ENCODE results near the gene SECISBP2L.

Gene SECISBP2L

DNA sequence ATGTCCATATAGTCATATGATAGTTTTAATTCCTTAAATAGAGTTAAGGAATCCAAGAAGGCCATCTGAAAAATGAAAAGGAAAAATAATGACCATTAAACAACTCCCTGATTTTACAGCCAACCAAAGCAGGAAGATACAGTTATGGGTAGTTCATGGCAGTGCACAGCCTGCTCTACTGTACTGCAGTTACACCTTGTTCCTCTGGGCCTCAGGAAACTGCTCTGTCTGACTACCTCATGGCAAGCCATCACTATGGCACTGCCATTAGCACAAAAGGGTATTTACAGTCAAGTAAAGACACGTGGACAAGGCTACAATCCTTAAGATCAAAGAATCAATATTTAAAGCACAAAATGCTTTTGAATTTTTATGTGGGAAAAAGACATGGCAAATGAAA lies 19.5 kb downstream of the SECISBP2L start:
- no peak for DNase-seq
- in situ Hi-C loops (cut with MboI; ENCODE audit: low pct_unique_long_range_greater_than_20kb, low sequenced_read_pairs), result no loop called here

DNA sequence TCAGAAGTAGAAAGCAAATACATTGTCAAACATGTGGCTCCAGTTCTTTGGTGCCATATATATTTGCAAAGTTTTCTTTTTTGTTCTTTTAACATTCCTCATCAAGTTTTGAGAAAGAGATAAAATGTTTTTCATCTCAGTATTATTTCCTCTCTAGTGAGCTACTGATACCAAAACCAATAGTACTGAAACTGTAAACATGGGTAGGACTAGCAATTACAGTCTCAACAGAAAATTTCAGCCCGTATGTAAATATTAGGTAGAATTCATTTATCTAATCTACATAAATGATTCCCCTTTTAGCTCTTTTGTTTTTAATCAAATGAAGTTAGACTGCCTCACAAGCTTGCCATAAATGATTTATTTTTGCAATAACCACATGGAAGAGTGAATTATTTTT lies 21.4 kb downstream of the SECISBP2L start:
- no peak for DNase-seq
- in situ Hi-C loops (cut with MboI; ENCODE audit: low pct_unique_long_range_greater_than_20kb, low sequenced_read_pairs), result no loop called here

DNA sequence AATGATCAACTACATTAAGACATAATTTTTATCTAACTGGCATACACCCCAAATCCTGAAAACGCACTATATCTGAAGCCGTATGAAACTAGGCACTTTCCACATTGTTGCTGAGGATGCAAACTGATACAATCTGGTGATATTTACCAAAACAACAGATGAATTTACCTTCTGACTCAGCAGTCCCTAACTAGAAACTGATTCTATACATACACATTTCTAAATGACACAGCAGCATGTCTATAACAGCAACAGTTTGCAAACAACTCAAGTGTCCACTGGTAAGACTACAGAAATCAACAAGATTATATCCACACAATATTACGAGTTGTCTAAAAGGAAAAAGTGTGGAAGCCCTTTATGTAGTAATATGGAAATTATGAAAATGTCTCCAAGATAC lies 22.9 kb downstream of the SECISBP2L start:
- in situ Hi-C loops (cut with MboI; ENCODE audit: low pct_unique_long_range_greater_than_20kb, low sequenced_read_pairs), result no loop called here
- no peak for DNase-seq

DNA sequence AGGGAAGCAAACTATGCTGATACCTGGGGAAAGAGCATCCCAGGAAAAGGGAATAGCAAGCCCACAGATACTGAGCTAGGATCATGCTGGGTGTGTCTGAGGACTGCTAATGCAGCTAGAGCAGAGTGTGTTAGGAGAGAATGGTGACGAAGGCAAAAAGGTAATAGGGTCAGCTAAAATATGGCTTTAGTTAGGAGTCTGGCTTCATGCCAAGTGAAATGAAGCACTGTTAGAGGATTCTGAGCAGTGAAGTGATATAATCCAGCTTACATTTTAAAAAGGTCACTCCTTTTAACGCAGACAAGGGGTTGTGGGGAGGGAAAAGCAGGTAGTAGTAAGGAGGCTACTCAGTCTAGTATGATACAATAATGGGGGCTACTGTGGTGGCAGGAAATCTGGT lies 30.4 kb downstream of the SECISBP2L start:
- no peak for DNase-seq
- in situ Hi-C loops (cut with MboI; ENCODE audit: low pct_unique_long_range_greater_than_20kb, low sequenced_read_pairs), result no loop called here

DNA sequence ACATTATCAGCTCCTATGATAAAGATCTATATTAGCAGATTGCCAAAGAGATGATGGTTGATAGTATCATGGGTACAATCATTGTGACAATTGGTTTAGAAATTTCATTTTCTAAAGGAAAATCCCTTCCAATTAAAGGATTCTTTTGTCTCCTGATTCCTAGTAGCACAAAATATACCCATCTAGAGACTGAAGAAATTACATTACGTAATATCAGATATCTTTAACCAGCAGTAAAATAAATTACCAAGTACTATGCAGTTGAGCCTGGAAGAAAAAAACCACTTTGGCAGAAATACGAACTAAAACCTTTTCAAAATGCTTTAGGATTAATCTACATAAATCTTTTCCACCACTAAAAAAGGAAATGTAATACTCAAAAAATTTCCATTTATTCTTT lies 46.9 kb downstream of the SECISBP2L start:
- DNase-seq, result no peak
- in situ Hi-C loops (cut with MboI; ENCODE audit: low pct_unique_long_range_greater_than_20kb, low sequenced_read_pairs), result no loop called here

DNA sequence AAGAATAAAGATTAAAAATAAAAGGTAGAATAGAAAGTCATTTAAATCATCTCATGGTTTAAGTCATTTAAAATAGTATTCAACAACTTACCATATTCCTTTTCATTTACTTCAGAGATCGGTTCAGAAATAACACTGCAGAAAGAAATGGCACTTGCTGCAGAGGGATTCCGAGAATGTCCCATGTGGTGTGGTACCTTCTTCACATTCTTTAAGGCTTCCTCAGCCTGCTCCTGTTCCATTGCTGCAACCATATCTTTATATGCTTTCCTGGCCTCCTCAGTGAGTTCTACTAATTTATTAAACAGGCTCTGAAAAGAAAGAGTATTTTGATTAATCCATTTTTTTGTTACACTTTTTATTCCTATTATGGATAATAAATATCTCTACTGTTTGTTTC lies 50.0 kb downstream of the SECISBP2L start:
- no peak for DNase-seq
- in situ Hi-C loops (cut with MboI; ENCODE audit: low pct_unique_long_range_greater_than_20kb, low sequenced_read_pairs), result no loop called here

DNA sequence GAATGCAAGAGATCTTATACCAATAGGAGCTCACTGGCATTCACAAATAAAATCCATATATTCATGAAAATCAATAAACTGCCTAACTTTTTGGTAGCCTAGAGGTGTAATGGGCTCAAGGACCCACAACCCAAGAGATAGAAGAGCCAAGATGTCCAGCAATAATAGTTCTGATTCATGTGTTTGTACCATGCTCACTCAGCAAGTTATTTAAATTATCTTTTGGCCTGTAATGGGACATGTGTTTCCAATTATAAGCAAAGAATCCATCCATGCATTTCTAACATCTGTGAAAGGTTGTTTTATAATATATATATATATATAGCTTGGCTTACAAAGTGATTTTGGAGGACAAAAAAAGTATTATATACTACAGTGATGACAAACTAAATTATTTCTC lies 52.9 kb downstream of the SECISBP2L start:
- in situ Hi-C loops (cut with MboI; ENCODE audit: low pct_unique_long_range_greater_than_20kb, low sequenced_read_pairs), result no loop called here
- no peak for DNase-seq

DNA sequence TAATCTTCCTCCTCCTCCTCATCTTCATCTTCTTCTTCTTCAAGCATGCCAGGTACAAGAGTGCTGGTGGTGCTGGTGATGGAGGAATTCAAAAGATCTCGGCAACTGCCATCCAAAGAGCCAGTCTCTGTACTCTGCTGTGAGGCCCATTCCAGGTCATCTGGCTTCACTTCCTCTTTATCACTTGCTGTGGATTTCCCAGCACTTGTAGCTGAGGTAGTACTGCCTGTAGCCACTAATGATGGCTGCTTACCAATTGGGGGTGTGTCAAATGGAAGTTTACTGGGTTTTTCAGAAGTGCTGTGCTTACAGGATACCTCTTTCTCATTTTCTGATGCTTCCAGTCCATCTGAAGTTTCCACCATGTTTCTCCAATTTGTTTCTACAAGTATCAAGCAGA lies 53.7 kb downstream of the SECISBP2L start:
- DNase-seq, result peak; percentile 42
- in situ Hi-C loops (cut with MboI; ENCODE audit: low pct_unique_long_range_greater_than_20kb, low sequenced_read_pairs), result no loop called here

DNA sequence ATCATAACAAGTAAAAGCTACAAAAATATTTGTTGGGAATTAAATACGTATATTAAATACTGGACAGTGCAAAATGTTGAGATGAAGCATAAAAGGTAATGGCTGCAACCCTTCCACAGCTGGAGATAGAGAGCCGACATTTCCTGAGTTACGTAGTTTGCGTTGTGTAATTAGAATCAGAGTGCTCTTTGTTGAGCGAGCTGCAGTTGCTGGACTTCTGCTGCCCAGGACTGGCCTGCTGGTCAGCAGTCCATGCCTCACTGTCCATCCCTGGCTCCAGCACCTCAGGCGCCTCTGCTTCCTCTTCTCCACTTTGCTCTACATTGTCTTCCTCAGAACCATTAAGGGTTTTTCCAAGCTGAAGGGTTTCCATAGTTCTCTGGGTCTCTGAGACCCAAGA lies 54.1 kb downstream of the SECISBP2L start:
- in situ Hi-C loops (cut with MboI; ENCODE audit: low pct_unique_long_range_greater_than_20kb, low sequenced_read_pairs), result no loop called here
- DNase-seq, result no peak

DNA sequence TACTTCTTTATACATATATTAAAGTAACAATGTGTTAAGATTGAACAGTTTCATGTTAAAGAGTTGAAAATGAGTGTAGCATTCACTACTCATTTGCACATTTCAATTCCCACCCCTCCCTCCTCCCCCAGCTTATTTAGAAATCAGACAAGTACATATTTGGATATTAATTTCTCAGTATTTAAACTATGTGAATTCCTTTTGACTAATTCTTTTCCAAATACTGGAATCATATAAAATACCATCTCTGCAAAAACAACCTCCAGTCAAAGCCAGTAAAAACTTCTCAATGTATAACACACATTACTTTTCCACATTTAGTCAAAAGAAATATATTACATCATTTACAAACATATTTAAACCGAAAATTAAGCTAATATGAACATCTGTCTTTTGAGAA lies 57.1 kb downstream of the SECISBP2L start:
- in situ Hi-C loops (cut with MboI; ENCODE audit: low pct_unique_long_range_greater_than_20kb, low sequenced_read_pairs), result no loop called here
- no peak for DNase-seq

DNA sequence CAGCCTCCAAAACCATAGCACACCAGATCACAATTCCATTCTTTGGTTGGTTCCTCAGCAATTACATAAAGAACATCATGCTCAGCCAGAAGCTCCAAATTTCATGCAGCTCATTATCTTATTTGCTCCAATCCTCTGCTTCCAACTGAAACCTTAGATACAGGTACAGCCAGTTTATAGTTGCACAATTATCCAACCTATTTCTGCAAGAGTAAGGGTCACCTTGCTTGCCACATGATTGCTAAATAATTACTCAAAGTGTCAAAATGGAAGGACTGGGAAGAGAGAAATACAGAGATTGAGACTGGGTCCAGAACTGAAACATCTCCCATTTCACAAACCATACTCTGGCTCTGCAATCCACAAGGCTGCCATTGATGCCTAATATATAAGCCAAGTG lies 59.1 kb downstream of the SECISBP2L start:
- in situ Hi-C loops (cut with MboI; ENCODE audit: low pct_unique_long_range_greater_than_20kb, low sequenced_read_pairs), result no loop called here
- no peak for DNase-seq

DNA sequence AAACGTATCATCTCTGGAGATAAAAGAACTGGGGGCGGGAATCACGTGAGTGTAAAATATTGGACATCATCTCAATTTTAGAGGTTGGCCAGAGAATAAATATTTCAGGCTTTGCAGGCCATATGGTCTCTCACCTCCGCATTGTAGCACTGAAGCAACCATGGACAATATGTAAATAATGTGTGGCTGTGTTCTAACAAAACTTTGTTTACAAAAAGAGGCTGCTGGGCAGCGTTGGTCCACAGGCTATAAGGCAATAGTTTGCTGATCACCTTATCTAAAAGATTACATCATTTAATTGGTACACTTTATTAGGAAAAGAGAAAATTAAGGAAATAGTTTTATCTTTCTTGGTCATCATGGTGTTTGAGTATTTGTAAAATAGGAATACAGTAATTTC lies 60.0 kb downstream of the SECISBP2L start:
- no peak for DNase-seq
- in situ Hi-C loops (cut with MboI; ENCODE audit: low pct_unique_long_range_greater_than_20kb, low sequenced_read_pairs), result no loop called here

DNA sequence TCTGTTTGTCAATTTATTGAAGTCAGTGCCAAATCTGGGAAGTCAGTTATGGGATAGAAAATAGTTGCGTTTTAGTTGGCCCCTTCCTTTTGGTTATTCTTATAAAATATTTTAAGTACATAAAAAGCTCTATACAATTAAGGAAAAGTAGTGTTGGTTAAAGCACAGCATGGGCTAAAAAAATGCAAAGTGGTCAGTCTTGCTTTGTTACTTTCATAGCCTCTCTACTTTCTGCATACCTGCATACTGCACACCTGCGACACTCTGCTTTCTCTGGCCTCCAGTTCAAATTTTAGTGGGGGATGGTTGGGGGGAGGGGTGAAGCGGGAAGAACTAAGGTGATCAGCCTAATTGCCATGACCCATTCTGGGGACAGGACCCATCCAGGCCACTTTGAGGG lies 60.7 kb downstream of the SECISBP2L start:
- in situ Hi-C loops (cut with MboI; ENCODE audit: low pct_unique_long_range_greater_than_20kb, low sequenced_read_pairs), result no loop called here
- DNase-seq, result no peak

DNA sequence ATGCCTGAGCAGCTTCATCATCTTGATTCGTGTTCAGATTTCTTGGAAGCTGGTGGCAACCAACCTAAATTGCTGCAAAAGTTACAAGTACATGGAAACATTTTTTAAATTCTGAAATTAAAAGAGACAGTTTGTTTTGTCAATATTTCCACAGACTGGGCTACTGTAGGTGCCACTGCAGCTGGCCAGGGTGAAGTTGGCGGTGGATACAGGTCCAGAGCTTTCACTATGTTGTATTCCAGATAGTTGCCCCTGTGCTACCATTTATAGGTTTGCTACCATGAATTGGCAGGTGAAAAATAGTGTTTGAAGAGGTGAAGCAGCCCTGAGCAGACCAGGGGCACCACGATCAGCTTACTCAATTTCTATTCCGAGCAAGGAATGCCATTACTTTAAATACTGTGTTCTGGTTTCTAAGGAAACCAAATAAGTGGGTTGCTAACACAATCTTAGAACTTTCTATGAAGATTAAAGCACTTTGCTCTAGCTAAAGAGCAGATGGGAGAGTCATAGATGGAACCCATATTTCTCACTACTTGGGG lies 61.4 kb downstream of the SECISBP2L start:
- in situ Hi-C loops (cut with MboI; ENCODE audit: low pct_unique_long_range_greater_than_20kb, low sequenced_read_pairs), result no loop called here
- DNase-seq, result no peak

DNA sequence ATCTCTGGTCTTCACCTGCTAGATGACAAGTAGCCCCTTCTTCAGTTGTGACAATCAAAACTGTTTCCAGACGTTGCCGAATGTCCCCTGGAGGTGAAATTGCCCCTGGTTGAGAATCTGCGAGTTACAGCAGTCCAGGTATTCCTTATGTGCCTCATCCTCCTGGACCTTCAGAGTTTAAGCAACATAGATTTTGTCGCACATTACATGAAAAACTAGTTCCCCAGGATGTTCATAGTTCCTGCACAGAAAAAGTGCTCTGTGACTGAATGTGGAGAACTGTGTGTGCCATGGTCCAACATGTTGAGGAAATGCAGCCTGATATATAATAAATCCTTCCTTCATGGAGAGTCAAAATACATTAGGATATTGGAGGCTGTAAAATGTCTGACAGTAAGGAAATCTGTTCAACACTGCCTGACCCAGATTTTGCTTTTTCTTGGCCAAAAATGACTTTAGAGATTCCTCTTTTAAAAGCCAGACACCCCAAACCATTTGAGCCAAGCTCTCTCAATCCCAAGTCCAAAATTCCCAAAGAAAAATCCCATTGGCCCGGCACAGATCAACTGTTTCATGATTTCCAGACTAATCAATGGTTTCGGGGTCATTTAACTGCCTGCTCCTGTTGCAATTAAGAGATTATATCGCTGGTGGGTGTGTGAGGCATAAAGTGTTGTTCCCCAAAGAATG lies 62.1 kb downstream of the SECISBP2L start:
- in situ Hi-C loops (cut with MboI; ENCODE audit: low pct_unique_long_range_greater_than_20kb, low sequenced_read_pairs), result no loop called here
- DNase-seq, result no peak

DNA sequence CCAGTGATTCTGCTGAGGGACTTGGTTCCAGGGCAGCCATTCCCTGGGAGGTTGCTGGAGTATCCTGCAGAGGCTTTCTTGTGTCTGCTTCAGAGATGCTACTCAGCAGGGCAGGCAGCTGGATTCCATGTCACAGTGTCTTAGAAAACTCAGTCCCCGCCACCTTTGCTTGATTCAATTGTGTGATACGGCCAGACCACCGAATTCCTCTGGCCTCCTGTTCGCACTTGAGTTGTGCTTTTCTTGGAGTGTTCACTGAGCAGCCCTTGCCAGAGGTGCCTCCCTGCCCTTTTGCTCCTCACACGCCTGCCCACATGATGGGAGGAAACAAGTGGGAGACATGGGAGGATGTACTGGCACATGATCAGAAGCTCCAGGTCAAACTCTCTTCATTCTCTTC lies 62.9 kb downstream of the SECISBP2L start:
- DNase-seq, result no peak
- in situ Hi-C loops (cut with MboI; ENCODE audit: low pct_unique_long_range_greater_than_20kb, low sequenced_read_pairs), result no loop called here

DNA sequence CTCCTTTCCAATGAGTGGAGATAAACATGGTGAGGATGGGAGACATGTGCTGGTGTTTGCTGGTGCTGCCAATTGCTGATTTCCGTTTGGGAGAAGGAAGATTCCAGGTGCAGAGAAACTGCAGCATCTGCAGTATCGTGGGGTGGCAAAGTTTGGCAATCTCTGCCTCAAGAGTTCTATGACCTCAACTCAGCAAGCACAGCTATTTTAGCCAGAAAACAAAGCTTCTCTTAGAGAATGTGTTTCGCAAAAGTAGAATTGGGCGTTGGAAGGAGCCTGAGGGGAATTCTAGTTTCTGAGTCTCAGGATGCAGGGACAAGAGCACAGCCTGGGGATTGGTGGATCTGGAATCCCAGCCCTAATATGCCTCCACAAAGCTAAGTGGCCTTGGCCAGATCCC lies 64.3 kb downstream of the SECISBP2L start:
- DNase-seq, result no peak
- in situ Hi-C loops (cut with MboI; ENCODE audit: low pct_unique_long_range_greater_than_20kb, low sequenced_read_pairs), result no loop called here

DNA sequence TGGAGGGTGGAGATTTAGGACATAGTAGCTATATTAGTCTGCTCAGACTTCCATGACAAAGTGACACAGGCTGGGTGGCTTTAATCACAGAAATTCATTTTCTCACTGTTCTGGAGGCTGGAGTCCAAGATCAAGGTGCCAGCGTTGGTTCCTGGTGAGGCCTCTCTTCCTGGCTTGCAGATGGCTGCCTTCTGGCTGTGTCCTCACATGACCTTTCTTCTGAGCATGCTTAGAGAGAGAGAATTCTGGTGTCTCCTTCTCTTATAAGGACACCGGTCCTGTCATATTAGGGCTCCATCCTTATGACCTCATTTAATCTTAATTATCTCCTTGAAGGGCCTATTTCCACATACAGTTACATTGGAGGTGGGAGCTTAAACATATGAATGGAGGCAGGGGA lies 67.6 kb downstream of the SECISBP2L start:
- in situ Hi-C loops (cut with MboI; ENCODE audit: low pct_unique_long_range_greater_than_20kb, low sequenced_read_pairs), result no loop called here
- DNase-seq, result no peak

DNA sequence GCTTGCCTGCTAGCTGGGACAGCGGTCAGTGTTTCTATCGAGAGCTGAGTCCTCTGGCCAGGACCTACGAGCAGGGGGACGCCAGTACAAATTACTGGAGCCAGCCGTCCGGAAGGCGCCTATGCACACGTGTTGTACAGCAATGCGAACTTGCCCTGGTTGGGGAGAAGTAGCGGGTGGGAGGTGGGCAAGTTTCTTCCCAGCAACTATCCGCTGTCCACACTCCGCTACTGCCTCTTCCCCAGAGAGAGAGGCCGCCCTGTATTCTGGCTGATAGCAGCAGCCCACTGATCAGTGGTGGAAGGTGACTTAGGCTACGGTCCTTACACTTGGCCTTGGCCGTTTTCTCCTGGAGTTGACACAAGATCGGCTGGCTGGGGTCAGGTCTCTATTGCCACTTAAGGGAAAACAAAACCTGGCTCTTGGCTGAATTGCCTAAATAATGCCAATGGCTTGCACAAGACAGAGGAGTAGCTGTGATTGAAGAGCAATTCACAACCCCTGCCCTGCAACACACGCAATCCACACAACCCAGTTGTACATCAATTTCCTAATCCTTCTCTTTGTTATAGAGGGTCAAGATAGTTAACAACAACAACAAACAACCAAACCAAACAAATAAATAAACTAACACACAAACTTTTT lies 69.7 kb downstream of the SECISBP2L start:
- no peak for DNase-seq
- in situ Hi-C loops (cut with MboI; ENCODE audit: low pct_unique_long_range_greater_than_20kb, low sequenced_read_pairs), result no loop called here

DNA sequence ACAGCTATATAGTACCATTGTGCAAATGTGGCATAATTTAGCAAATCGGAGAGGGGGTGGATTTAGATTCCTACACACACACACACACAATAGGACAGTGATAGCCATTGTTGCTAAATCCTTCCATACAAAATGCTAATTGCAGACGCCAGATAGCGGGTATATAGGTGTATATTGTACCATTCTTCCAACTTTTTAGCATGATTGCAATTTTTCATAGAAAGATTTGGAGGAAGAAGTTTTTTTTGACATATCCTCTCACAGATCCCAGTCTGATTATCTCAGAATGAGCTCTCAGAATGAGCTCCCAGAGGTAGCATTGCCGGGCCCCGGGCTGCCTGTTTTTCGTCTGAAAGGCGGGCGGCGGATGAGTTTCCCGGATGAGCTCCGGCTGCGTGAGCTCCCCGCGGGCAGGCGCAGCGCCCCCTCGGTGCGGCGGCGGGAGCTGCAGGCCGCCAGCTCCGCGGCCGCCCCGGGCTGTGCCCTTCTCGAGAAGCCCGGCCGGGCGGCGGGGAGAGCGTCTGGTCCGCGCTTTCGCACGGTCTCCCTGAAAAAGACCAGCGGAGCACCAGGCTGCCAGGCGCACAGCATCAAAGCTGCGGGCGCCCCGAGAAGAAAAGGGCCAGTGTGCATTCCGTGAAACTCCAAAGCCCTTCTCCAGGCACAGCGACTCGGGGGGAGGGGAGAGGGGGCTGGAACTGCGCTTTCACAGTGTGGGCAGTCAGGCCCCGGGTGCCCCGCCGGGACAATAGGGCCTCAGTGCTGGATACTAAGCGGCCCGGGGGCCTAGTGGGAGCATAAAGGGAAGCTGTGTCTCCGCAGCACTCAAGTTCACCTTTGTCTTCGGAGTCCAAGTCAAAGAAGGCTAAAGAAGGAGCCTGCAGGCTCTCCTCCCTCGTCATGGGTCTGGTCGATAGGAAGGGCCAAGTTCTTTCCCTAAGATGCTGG lies 70.5 kb downstream of the SECISBP2L start:
- in situ Hi-C loops (cut with MboI; ENCODE audit: low pct_unique_long_range_greater_than_20kb, low sequenced_read_pairs), result no loop called here
- peak; percentile 90 for DNase-seq

Measured in KBM-7 (cell line).